Measurements from ENCODE around the gene SLC16A1.

DNA sequence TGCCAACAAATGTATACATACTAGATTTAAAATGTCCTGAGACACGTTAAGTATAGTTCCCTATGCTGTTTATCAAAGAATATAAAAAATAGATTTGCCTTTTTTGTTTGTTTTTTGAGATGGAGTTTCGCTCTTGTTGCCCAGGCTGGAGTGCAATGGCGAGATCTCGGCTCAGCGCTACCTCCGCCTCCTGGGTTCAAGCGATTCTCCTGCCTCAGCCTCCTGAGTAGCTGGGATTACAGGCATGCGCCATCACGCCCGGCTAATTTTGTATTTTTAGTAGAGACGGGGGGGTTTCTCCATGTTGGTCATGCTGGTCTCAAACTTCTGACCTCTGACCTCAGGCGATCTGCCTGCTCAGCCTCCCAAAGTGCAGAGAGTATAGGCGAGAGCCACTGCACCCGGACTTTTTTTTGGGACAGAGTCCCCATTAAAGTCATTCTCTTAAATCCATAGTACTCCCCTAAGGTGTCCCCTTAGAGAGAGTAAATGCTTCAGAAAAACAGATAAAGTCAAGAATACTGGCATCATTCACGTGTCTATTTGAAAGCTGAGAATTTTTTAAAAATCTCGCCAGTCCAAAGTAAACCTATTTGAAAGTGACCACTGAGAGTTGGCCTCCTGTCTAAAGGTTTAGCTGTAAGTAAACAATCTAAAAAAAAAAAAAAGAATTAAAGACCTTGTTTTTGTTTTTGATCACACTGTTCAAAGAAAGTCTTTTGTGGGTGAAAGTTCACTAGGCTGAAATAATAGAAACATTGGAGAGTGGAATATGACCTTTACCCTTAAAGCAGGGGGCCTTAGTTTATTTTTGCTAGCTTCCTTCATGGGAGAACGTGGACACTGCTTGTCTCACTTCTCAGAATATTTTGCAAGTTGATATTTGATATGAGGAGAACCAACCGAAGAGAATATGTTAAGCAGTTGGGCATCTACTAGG is 48.0 kb upstream of the SLC16A1 start:
- TF ChIP-seq, protein P1, sequence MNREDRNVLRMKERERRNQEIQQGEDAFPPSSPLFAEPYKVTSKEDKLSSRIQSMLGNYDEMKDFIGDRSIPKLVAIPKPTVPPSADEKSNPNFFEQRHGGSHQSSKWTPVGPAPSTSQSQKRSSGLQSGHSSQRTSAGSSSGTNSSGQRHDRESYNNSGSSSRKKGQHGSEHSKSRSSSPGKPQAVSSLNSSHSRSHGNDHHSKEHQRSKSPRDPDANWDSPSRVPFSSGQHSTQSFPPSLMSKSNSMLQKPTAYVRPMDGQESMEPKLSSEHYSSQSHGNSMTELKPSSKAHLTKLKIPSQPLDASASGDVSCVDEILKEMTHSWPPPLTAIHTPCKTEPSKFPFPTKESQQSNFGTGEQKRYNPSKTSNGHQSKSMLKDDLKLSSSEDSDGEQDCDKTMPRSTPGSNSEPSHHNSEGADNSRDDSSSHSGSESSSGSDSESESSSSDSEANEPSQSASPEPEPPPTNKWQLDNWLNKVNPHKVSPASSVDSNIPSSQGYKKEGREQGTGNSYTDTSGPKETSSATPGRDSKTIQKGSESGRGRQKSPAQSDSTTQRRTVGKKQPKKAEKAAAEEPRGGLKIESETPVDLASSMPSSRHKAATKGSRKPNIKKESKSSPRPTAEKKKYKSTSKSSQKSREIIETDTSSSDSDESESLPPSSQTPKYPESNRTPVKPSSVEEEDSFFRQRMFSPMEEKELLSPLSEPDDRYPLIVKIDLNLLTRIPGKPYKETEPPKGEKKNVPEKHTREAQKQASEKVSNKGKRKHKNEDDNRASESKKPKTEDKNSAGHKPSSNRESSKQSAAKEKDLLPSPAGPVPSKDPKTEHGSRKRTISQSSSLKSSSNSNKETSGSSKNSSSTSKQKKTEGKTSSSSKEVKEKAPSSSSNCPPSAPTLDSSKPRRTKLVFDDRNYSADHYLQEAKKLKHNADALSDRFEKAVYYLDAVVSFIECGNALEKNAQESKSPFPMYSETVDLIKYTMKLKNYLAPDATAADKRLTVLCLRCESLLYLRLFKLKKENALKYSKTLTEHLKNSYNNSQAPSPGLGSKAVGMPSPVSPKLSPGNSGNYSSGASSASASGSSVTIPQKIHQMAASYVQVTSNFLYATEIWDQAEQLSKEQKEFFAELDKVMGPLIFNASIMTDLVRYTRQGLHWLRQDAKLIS (CRISPR knock-in tag; IDR thresholded peaks at IDR 0.05; ENCODE audit: borderline replicate concordance): no peak
- TF ChIP-seq TP53 (CRISPR knock-in tag; IDR thresholded peaks at IDR 0.05): no peak
